ENCODE measurements around the gene ZBTB7C. TPM values are rescaled to one million over a fixed set of nuclear protein-coding genes. Genes with fewer than 3 reads are reported as not detected.

ZBTB7C gene
- total RNA-seq, 1 donor from 2014 or later: 1.4 TPM

- TF ChIP-seq, protein P1, sequence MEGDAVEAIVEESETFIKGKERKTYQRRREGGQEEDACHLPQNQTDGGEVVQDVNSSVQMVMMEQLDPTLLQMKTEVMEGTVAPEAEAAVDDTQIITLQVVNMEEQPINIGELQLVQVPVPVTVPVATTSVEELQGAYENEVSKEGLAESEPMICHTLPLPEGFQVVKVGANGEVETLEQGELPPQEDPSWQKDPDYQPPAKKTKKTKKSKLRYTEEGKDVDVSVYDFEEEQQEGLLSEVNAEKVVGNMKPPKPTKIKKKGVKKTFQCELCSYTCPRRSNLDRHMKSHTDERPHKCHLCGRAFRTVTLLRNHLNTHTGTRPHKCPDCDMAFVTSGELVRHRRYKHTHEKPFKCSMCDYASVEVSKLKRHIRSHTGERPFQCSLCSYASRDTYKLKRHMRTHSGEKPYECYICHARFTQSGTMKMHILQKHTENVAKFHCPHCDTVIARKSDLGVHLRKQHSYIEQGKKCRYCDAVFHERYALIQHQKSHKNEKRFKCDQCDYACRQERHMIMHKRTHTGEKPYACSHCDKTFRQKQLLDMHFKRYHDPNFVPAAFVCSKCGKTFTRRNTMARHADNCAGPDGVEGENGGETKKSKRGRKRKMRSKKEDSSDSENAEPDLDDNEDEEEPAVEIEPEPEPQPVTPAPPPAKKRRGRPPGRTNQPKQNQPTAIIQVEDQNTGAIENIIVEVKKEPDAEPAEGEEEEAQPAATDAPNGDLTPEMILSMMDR (IDR thresholded peaks at IDR 0.05): no peak
- Mint-ChIP-seq H3K4me1 (ENCODE audit: low read depth) (no peaks in the 10 kb centered on the region), H3K27me3 (ENCODE audit: low read depth) (peaks cover 50% of the 10 kb centered on the region)
Measured at GRCh38 chr18:48250362-48250907, 158.7 kb downstream of the ZBTB7C start.

DNA sequence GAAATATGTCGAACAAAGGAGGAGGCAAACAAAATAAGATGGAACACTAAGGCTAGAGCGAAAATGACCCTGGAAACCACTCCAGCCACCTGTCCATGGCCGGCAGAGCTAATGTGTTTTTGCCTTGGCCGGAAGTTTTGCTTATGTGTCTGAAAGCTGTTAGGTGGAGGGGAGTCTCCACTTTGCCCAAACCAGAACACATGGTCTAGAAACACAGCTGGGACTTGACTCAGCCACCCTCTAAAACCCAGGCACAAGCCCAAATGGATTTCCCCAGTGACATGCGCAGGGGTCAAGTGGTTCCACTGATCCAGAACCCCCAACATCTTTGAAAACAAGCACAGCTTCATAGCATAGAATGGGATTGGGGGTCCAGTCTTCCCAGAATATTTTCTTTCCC lies 159.3 kb downstream of the ZBTB7C start:
- H3K36me3 Mint-ChIP-seq (ENCODE audit: low read depth): peaks cover 3% of the 10 kb centered on the region
- H3K27ac Mint-ChIP-seq (ENCODE audit: unreplicated experiment): no peak overlapping the region
- peaks cover 50% of the 10 kb centered on the region for H3K27me3 Mint-ChIP-seq (ENCODE audit: low read depth)

More at GRCh38 chr18:48250362-48250907, 158.7 kb downstream of the ZBTB7C start:
- Mint-ChIP-seq H3K9me3 (ENCODE audit: low read depth) (peaks cover 3% of the 10 kb centered on the region), H3K36me3 (ENCODE audit: low read depth) (peaks cover 3% of the 10 kb centered on the region), H3K27ac (ENCODE audit: unreplicated experiment) (no peak overlapping the region), H3K4me3 (ENCODE audit: unreplicated experiment) (no peak overlapping the region)
- DNase-seq (ENCODE audit: low spot score): no peak

DNA sequence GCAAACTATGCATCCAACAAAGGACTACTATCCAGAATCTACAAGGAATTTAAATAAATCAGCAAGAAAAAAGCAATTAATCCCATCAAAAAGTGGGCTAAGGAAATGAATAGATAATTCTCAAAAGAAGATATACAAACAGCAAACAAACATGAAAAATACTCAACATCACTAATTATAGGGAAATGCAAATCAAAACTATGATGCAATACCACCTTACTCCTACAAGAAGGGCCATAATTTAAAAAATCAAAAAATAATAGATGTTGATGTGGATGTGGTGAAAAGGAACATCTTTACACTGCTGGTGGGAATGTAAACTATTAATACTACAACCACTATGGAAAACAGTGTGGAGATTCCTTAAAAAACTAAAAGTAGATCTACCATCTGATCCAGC lies 164.7 kb downstream of the ZBTB7C start:
- H3K4me1 Mint-ChIP-seq (ENCODE audit: low read depth): no peaks in the 10 kb centered on the region

More for the DNA sequence above, 159.3 kb downstream of the ZBTB7C start:
- no peak for DNase-seq (ENCODE audit: low spot score)
- H3K9me3 Mint-ChIP-seq (ENCODE audit: low read depth): peaks cover 2% of the 10 kb centered on the region
- H3K4me1 Mint-ChIP-seq (ENCODE audit: low read depth): no peaks in the 10 kb centered on the region
- TF ChIP-seq, protein P1 (IDR thresholded peaks at IDR 0.05): no peak
- H3K4me3 Mint-ChIP-seq (ENCODE audit: unreplicated experiment): no peak overlapping the region

DNA sequence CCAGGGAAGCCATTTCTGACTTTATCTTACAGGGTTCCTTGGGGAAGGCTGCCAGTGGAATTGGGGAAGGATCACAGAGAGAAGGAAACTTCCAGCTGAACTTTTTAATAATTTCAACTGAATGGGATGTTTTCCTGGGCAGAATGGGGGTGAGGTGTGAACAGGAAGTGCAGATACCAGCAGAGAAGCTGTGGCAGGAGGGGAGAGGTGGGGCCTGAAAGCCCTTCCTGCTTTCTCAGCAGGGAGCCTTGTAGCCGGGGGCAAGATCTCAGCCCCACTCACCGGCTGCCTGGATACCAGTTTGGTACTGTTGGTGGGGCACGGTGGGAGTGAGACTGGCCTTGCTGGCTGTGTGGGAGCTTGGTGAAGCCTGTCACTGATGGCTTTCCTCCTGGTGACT lies 170.5 kb downstream of the ZBTB7C start:
- peaks cover 16% of the 10 kb centered on the region for H3K36me3 Mint-ChIP-seq (ENCODE audit: low read depth)
- H3K4me3 Mint-ChIP-seq (ENCODE audit: unreplicated experiment): no peak overlapping the region
- TF ChIP-seq, protein P1 (IDR thresholded peaks at IDR 0.05): no peak
- H3K27me3 Mint-ChIP-seq (ENCODE audit: low read depth): peaks cover 30% of the 10 kb centered on the region
- peak overlapping the region; percentile 72 for H3K27ac Mint-ChIP-seq (ENCODE audit: unreplicated experiment)
- peaks cover 20% of the 10 kb centered on the region for H3K9me3 Mint-ChIP-seq (ENCODE audit: low read depth)
- H3K4me1 Mint-ChIP-seq (ENCODE audit: low read depth): peaks cover 19% of the 10 kb centered on the region
- DNase-seq (ENCODE audit: low spot score): no peak

More for the DNA sequence above, 164.7 kb downstream of the ZBTB7C start:
- Mint-ChIP-seq H3K9me3 (ENCODE audit: low read depth) (peaks cover 15% of the 10 kb centered on the region), H3K27me3 (ENCODE audit: low read depth) (peaks cover 42% of the 10 kb centered on the region), H3K27ac (ENCODE audit: unreplicated experiment) (no peak overlapping the region), H3K4me3 (ENCODE audit: unreplicated experiment) (no peak overlapping the region), H3K36me3 (ENCODE audit: low read depth) (peaks cover 13% of the 10 kb centered on the region)
- TF ChIP-seq, protein P1 (IDR thresholded peaks at IDR 0.05): no peak
- no peak for DNase-seq (ENCODE audit: low spot score)

GRCh38 chr18:48238206-48238605 lies 171.0 kb downstream of the ZBTB7C start:
- Mint-ChIP-seq H3K27me3 (ENCODE audit: low read depth) (peaks cover 30% of the 10 kb centered on the region), H3K9me3 (ENCODE audit: low read depth) (peaks cover 20% of the 10 kb centered on the region), H3K4me3 (ENCODE audit: unreplicated experiment) (peak overlapping the region; percentile 17), H3K36me3 (ENCODE audit: low read depth) (peaks cover 16% of the 10 kb centered on the region), H3K27ac (ENCODE audit: unreplicated experiment) (peak overlapping the region; percentile 72), H3K4me1 (ENCODE audit: low read depth) (peaks cover 19% of the 10 kb centered on the region)
- no peak for DNase-seq (ENCODE audit: low spot score)
- TF ChIP-seq, protein P1 (IDR thresholded peaks at IDR 0.05): no peak

All from chondrocyte (in vitro differentiated cells).